ENCODE measurements around the gene SLC2A13.

Gene SLC2A13

DNA sequence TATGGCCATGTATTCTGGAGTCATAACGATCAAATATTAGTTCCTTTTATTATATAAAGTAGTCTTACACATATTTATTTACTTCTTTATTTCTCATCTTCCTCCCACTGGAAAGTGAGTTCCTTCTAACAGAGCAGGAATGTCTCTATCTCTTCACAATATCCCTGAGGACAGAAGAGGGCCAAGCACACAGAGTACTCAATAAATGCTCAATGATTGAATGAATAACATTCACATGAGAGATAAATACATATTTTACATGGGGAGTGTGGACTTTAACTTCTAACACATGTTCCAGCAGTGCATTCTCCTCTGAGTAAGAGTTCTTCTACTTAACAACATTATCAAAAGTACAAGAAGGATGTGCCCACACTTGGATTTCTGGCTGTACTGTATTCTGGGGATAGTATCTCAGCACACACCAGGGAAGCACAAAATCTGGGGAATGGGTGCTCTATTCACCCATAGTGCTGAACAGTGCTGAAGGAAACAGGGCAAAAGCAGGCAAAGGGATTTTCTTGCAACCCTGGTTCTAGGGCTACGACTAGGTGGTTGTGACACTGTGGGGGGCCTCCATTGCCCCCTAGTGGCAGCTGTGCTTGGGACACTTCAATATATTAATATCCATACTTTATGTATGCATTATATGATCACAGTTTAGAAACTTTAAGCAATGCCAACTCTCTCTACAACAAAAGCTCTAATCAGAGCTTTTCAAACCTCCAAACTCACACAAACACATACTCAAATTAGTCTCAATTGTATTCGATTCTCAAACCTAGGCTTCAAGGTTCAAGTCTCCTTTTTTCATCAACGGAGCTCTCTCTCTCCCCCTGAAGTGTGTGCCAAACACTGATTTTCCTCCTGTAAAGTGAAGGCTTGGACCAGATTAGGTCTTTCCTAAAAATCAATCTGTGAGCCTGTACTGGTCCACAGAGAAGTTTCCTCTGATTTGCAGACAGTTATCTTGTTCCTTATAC, 115.5 kb downstream of the SLC2A13 start:
- DNase-seq: peak; percentile 12 to 51 (median 24)

DNA sequence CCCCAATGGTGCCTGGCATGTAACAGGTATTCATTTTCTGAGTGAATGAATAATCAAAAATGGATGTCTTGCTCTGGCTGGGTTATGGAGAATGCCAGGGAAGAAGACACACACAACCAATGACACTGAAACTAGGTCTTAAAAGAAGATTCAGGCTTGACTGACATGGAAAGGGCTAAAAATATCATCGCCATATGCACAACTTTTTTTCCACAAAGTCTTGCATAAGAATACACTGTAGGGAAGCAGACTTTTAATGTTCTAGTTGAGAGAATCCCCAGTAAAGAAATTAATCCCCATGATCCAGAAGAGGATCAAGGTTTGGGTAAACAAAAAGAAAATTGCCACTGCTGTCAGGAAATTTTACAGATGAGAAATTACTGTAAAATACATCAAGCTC, 116.4 kb downstream of the SLC2A13 start:
- no peak for DNase-seq

DNA sequence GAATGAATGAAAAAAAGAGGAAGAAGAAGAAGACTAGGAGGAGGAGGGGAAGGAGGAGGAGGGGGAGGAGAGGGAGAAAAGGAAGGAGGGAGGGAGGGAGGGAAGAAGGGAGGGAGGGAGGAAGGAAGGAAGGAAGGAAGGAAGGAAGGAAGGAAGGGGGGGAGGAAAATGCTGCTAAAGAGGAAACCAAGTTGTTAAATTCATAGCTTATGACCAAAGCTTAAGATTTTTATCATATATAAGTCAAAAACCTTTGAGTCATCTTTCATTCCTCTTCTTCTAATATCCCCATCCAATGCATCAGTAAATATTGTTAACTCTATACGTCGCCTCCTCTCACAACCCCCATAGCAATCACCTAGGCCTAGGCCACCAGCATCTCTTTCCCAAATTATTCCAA, 117.3 kb downstream of the SLC2A13 start:
- no peak for DNase-seq

DNA sequence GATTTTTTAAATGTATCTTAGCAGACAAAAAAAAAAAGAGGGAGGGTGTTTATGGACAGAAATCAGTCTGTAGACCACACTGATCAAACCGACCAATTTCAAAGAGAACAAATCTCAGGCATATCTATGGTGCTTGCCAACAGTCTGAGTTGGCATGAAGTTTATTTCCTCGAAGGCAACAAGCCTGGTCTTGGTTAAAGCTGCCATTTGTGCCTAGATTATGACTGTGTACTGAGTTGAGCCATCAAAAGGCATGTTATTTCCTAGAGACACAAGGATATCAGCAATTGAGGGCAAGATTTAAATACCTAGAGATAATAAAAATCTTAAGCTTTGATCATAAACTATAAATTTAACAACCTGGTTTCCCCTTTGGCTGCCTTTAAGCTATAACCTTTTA, 119.2 kb downstream of the SLC2A13 start:
- DNase-seq: no peak

DNA sequence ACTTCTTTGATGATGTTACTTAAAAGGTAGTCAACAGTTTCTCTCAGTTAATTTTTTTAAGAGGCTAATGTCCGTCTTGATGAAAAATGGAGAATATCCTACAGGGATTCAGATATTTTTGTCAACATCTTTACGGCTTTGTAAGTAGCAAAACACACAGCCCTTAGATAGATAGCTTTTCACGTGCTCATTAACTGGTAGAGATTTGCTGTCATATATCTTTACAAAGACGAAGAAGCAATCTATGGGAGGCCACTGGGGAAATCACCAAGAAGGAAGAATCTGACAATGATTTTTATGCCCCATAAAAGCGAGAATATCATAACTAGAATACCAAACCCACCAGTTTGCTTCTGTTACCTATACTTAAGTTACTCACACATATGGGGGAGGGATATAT, 121.2 kb downstream of the SLC2A13 start:
- no peak for DNase-seq

DNA sequence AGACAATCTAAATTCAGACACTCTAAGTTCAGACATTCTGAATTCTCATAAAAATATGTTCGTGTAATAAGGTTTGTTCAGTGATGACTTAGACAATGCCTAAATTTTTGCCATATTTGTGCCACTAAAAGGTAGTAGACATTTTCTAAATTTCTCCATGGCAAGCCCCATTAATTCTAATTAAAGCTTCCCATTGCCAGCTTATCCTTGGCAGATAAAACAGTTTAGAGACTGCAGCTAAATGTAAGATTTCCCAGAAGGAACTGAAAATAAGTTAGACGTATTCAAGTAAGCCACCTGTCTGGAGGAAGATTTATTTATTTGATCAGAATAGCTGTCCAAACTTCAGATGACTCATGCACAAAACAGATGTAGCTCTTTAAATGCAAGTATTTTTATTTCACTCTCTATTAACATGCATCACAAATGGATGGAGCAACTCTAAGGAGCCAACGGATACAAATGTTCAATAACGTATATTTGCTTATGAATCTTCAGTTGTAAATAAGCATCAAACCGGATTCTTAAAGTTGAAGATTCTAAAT, 130.4 kb downstream of the SLC2A13 start:
- DNase-seq: no peak

DNA sequence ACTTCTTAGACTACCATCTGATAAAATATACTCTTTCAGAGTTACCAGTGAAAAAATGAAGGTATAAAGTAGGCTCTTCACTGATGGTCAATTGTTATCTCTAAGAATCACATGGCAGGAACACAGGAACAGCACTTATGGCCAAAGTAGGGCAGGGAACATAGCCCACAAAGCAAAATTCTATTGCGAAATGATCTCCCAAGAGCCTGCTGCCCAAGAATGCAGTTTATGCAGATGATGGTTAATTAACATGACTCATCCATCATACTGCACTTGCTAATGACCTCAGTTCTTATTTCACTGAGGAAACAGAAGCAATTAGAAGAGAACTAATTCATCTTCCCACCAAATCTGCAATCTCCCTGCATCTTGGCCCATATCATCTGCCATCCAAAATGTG, 133.8 kb downstream of the SLC2A13 start:
- DNase-seq: no peak

DNA sequence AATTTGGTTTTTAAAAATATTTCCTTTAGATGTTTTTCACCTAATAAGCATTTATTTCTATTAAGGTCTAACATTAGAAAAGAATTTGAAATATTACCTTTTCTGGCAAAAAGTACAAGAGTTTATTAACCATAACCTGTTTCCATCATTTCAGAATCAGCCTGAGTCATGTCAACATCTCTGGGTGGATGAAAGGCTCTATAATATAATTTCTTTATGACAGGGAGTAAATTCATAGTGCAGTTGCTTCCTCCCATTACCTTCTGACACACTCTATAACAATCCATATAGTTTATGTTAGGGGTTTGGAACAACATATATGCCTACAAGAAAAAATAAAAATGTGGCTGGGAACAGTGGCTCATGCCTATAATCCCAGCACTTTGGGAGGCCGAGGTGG, 134.5 kb downstream of the SLC2A13 start:
- DNase-seq: no peak

DNA sequence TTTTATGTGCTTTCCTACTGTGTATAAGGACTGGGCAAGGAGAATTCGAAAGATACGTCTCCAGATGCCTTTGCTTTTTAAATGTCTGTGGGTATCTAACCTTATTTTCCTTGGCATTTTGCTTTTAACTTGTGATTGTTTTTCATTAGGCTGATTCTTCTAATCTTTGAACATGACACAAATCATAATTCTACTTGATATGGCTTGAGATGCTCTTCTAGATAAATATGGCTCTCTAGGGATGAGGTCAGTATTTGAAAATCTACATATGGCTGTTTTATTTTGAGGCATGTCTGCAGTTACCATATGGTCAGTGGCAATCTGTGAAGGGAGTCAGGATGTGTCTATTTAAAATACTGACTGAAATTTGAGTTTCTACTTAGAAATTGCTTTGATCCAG, 139.2 kb downstream of the SLC2A13 start:
- DNase-seq: no peak

DNA sequence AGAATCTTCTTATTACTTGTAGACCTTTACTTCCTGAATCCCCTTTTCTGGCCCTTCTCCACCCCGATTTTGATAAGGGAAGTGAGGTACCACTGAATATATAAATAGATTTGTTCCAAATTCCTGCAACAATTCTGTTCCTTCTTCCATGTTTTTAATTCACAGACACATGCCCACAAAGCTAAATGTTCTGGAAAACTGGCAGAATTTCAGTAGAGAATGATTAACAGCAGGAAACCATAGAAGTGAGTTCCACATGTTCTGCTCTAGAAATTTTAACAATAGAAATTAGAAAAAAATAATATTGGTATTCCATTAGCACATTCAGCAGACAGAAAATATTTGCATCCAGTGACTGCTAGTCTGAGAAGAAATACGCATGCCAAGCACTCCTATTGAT, 139.6 kb downstream of the SLC2A13 start:
- no peak for DNase-seq

DNA sequence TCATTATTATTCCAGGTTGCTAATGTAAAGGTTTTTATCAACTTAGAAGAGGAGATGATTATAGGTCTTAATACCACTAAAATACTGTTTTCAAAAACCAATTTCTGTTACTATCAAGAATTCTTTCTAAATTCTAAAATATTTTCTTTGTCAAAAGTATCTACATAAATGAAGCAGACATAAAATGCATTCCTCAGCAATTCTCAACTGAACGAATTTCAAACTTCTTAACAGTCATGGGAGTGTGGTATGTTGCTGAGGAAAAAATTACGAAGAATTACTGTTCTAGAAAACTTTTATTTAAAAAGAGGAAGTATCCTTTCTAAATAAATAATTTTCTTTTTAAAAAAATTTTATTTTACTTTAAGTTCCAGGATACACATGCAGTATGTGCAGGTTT, 146.4 kb downstream of the SLC2A13 start:
- DNase-seq: no peak

DNA sequence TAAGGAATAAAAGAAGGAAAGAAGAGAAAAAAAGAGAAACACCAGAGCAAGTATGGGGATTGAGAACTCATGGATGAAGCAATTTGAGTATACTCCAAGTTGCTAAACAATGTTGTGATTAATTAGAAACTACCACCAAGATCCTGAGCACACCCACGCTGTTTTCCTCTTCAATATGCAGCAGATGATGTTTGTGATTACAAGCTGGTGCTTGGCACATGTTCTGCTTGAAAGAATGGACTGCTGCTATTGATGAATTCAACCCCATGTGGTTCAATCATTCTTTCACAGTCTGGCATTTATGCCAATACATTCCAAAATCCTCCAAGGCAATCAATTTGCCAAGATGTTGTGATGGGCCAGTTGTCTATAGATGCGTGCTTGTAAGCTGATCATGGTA, 146.8 kb downstream of the SLC2A13 start:
- no peak for DNase-seq

DNA sequence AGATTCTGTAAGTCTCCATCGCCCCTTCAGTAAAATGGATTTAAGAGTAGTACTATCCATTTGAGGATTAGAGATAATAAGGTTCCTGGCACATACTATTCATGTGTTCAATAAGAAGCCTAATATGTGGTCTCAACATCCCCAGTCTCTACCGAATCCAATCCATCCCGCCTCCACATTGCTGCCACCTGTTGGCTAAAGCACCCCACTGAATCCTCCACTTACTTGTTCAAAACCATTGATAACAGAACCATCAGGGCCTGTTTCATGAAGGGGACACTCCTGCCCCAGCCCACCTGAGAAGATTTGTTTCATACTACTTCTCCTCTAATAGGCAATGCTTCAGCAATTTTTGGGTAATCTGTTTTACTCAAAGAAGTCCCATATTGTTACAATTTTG, 147.5 kb downstream of the SLC2A13 start:
- no peak for DNase-seq

DNA sequence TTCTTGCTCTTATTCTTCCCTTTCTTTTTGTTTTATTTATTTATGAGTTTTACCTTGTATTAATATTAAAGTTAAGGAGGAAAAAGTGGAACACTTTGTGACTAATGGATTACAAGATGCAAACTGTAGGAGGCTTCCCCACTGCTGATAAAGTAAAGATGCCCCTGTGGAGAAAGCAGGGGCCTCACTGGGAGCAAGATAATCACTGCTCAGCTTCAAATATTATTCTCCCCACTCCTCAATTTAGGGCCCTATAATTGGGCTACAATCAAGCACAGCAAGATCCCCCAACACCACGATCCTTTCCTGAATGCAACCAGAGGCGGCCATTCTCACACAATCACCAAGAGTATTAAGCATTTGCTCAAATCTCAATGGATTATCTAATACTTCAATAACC, 149.2 kb downstream of the SLC2A13 start:
- no peak for DNase-seq

DNA sequence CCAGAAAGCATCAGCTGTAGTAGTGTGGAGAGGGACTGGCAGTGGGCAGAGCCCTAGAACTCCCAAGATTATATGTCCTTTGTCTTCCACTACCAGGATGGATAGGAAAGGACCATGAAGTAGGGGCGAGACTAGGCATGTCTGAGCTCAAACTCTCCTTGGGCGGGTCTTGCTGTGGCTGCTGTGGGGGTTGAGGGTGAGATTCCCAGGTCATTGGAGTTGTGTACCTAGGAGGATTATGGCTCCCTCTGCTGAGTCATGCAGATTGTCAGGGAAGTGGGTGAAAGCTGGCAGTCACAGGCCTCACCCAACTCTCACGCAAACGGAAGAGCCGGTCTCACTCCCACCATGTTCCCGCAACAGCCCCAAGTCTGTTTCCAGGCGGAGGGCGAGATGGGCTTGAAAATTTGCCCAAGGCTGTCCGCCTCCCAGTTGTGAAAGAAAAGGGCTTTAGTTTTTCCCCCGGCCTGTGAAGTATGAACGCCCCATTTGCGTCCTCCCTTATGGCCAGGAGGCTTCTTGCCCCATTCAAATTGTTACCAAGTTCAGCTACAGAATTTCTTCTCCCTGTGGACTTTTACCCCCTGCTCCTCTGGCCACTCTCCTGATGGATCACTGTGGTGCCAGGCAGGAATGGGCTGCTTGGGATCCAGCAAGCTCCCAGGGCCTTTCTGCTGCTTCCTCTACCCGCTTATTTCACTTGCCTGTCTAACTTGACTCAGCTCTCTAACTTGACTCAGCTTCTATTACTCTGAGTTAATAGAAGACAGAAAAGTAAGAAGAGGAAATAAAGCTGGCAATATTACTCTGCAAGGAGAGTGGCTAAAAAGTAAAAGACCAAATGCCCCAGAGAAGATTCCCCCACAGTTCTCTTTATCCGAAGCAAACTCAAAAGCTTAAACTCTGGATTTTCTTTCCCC, 159.3 kb downstream of the SLC2A13 start:
- DNase-seq: no peak

DNA sequence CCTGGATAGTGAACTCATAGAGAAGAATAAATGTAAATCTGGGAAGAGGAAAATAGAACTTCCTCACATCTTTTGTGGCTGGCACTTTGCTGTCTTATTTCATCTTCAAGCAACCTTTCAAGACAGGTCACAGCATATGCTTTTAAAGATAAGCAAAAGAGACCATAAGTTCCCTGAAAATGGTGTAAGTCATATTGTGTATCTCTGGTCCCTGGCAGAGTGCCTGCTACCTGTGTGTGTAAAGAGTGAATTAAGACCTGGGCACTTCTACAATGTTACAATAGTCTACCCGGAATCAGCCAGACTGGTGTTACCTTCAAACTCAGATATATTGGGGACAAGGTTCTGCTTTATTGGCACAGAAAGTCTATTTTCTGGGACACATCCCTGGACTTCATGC, 168.8 kb downstream of the SLC2A13 start:
- no peak for DNase-seq

DNA sequence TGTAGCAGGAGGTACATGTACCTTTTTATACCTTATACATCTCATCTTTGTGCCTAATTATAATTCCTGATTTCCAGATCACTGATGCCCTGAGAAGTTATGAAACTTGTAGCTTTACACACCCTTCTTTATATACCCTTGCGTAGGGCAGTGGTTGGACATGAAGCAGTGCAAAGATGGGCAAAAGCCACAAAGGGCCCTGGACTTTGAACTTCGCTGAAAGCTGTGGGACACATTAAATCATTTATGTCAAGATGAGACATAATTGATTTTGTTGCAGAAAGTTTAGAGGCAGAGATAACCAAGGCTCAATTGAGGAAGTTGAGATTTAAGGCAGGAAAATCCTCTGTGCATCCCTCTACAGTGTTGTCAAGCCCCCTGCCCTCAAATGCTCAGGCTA, 170.0 kb downstream of the SLC2A13 start:
- no peak for DNase-seq

DNA sequence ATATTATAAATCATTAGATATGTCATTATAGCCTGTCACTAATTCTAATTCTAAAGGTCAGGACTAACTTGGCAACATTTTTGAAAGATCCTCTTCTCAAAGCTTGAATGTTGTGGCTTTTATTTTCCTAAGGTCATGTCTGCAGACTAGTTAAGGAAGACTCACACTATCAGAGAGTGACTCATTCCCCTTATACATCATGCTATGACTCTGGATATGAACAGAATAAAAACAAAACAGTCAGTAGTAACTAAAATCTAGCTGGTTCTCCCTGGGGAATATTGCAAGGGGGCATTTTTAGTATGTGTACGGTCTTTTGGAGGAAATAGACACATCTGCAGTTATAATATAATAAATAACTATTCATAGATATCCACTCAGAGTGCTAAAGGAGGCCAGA, 170.6 kb downstream of the SLC2A13 start:
- no peak for DNase-seq

DNA sequence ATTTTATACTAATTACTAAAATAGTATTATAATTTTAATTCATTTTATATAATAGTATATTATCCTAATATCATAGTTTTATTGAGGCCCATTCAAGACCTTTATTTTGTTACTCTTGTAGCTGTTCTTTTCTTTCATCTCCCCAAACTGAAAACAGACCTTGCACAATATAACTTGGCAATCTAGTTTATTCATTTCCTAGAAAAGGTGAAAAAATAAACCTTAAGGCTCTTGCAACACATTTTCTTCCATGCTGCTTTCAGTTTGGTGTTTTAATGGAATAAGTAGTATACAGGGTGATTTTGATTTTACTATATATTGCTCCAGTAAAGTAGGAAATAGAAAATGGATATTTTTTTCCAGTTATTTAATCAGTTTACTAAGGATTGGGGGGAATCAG, 174.0 kb downstream of the SLC2A13 start:
- no peak for DNase-seq

DNA sequence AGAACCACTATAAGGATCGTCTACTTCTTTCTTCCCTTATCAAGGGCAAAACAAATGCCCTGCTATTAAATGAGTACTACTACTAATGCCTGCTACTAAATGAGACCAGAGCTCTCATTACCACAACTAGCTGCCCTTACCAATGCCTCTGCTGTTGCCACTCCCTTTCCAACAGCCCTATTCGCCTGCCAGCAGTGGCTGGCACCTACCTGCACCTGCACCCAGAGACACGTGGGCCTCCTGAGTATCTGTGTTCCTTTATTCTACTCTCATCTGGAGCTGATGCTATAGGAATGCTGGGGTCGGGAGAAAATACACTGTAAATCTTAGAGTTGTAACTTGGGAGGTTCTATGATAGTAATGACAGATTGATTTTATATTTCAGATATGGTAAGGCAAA, 174.7 kb downstream of the SLC2A13 start:
- DNase-seq: no peak

DNA sequence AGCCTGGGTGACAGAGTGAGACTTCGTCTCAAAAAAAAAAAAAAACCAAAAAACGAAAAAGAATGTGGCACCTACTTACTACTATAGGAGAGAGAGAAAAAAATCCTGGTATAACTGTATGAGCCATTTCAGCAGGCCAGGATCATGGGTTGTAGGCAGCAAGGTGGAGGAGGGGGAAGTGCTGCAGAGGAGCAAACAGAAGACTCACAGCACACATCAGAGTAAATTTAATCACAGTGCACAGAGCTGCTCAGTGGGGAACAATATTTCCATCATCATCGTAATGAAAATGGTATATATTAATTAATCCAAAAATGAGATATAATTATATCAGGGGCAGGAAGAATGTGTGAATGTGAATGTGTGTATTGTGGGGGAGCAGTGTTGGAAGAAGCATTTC, 175.8 kb downstream of the SLC2A13 start:
- no peak for DNase-seq

DNA sequence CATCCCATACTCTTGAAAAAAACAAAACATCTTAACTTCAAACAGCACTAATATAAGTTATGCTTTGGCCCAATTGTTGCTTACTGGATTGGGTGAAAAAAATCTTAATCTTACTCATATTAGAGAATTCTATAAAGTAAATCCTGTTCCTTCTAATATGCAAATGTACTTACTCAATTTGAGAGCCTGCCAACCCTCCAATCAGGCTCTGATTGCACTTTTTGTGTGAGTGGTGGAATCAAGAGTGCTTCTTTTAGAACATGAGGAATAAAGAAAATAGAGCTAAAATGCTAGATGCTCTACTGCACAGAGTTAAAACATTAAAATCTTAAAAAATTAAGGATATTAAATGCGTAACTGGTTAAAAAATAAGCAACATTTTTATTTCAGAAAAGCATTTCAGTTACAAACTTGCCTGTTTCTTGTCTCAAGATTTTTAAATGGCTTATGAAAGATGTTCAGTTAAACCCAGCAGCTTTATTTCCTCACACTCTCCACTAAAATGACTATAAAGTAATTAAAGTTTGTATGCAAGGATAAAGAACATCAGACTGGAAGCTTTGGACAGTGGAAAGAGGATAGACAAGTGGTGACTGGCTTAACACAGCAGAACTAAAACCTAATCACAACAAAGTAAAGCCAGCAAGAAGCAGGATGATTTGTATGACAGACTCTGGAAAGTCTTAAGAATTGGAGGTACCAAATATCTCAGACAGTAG, 177.5 kb downstream of the SLC2A13 start:
- no peak for DNase-seq

DNA sequence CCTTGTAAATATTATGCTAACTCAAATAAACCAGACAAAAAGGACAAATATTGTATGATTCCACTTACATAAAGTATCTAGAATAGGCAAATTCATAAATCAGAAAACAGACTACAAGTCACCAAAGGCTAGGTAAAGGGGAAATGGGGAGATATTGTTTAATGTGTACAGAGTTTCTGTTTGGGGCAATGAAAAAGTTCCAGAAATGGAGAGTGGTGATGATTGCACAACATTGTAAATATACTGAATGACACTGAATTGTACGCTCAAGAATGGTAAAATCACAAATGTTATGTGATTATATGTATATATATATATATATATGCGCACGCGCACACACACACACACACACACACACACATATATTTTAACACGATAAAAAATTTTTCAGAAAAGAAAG, 182.5 kb downstream of the SLC2A13 start:
- DNase-seq: no peak
